K562 (cell line): ENCODE data around the gene MIX23. TPM values are rescaled to one million over a fixed set of nuclear protein-coding genes. Genes with fewer than 3 reads are reported as not detected.

ENCODE experiments used
- ATF7 ChIP-seq: fragments of 450-650 bp; IDR thresholded peaks from 2 replicates; pipeline ENCODE4 v1.7.1; 2014; ENCODE audit warnings: mild to moderate bottlenecking, moderate library complexity
- MTA2 ChIP-seq: fragments of 450-650 bp; IDR thresholded peaks from 2 replicates; pipeline ENCODE4 v1.6.1; 2016; ENCODE audit warnings: low read depth
- NFATC3 ChIP-seq: fragments of 450-650 bp; IDR thresholded peaks from 2 replicates; pipeline ENCODE4 v1.6.1; 2017; ENCODE audit warnings: mild to moderate bottlenecking
- ZKSCAN8 ChIP-seq: fragments of 200-800 bp; sonication (Bioruptor generic); IDR thresholded peaks from 2 replicates; pipeline ENCODE4 v1.6.1; 2016; ENCODE audit warnings: missing genetic modification characterization, missing compliant biosample characterization
- ZNF133 ChIP-seq: fragments of 250-450 bp; sonication (Bioruptor Pico); IDR thresholded peaks from 2 replicates; pipeline ENCODE4 v1.4.0; 2020; ENCODE audit warnings: mild to moderate bottlenecking
- ZNF436 ChIP-seq: fragments of 250-450, 450-650 bp; sonication (Bioruptor Pico); formaldehyde crosslinking; IDR thresholded peaks from 2 replicates; pipeline ENCODE4 v1.7.0; 2020; ENCODE audit warnings: mild to moderate bottlenecking
- polyA plus RNA-seq, 8 experiments: library from polyadenylated mRNA; depleted of rRNA in 4 of 8; stranded (reverse) in 5 of 8; unstranded in 3 of 8; fragments of >200 nt; fragmentation: Nextera tagmentation in 2 of 8; fragmentation: Illumina TruSeq in 1 of 8; extraction: Ambion mirVana in 2 of 8; extraction: Trizol in 1 of 8; gene quantifications; 2 replicates each; pipeline versions ENCODE4 v1.2.1 to v1.2.3, GENCODE V29; 2011 to 2014; ENCODE audit warnings: inconsistent platforms in 1 of 8, missing spikeins in 1 of 8
- total RNA-seq, 7 experiments: library from RNA; depleted of rRNA in 6 of 7; stranded (reverse); fragments of >200 nt in 6 of 7; fragmentation: Illumina TruSeq in 2 of 7; extraction: Trizol in 2 of 7; gene quantifications; 2 replicates each; pipeline versions ENCODE4 v1.2.1 to v1.2.3, GENCODE V29; 2011 to 2021; ENCODE audit warnings: low replicate concordance in 1 of 7
- TF ChIP-seq, protein P1 (sequence below): fragments of 150-350 bp; conservative IDR thresholded peaks from 2 replicates; pipeline ENCODE4 v1.6.1; 2014; ENCODE audit warnings: low read length
- TF ChIP-seq, protein P2 (sequence below): fragments of 450-650 bp; IDR thresholded peaks from 2 replicates; pipeline ENCODE4 v1.6.1; 2017; ENCODE audit warnings: antibody characterized with exemption, mild to moderate bottlenecking
- TF ChIP-seq, protein P3 (sequence below): fragments of 450-650 bp; IDR thresholded peaks from 2 replicates; pipeline ENCODE4 v1.6.1; 2016; ENCODE audit warnings: low read depth

The MIX23 gene
- total and polyA plus RNA-seq, 9 of the 15 experiments (the other 6 are each of a cell fraction or from before 2014, with no cell fraction given), result 45.5 to 185 (median 106) TPM

DNA sequence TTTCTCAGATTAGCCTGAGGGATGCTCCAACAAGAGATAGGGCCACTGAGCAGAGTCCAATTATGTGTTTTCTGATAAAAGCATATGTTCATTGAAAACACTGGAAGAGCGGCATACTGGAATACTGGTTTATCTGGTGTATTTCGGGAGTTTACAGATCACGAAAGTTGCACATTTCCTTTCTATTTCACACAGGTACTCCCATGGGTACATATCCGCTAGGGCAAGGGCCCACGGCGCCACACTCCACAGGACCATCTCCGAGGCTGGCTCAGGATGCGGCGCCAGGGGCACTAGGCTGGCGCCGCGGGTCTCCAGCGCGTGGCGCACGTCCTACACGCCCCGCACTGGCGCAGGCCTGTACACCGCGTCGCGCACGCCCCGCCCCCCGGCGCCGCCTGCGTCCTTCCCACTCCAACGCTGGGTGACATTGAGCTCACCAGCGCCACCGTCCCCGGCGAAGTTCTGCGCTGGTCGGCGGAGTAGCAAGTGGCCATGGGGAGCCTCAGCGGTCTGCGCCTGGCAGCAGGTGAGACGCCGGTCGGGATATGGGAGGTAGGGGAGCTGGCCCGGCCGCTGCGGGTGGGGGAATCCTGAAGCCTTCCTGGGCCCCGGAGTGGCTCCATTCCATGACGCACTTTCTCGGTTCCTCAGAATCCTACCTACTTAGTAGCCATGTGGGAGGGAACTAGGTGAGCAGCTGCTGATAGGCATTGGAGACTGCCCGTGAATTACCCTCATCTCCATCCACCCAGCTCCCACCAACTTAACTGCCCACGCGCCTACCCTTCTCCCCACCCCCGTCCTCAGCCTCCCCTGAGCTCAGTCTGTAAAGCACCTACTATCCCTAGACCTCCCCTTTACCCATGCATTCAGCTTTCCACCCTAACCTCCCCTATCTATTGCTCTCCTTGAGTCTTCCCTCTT, 1.0 kb upstream of the MIX23 start, which contains the start of gene FAM162A (continued):
- TF ChIP-seq, protein P1, sequence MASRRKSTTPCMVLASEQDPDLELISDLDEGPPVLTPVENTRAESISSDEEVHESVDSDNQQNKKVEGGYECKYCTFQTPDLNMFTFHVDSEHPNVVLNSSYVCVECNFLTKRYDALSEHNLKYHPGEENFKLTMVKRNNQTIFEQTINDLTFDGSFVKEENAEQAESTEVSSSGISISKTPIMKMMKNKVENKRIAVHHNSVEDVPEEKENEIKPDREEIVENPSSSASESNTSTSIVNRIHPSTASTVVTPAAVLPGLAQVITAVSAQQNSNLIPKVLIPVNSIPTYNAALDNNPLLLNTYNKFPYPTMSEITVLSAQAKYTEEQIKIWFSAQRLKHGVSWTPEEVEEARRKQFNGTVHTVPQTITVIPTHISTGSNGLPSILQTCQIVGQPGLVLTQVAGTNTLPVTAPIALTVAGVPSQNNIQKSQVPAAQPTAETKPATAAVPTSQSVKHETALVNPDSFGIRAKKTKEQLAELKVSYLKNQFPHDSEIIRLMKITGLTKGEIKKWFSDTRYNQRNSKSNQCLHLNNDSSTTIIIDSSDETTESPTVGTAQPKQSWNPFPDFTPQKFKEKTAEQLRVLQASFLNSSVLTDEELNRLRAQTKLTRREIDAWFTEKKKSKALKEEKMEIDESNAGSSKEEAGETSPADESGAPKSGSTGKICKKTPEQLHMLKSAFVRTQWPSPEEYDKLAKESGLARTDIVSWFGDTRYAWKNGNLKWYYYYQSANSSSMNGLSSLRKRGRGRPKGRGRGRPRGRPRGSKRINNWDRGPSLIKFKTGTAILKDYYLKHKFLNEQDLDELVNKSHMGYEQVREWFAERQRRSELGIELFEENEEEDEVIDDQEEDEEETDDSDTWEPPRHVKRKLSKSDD, result no peak
- TF ChIP-seq MTA2 (no peak), ZNF133 (CRISPR knock-in tag) (no peak), ZNF436 (CRISPR knock-in tag) (no peak), NFATC3 (no peak), ZKSCAN8 (no peak), ATF7 (peak; percentile 70; the same call in 1 of the 2 replicates)
- TF ChIP-seq, protein P2, sequence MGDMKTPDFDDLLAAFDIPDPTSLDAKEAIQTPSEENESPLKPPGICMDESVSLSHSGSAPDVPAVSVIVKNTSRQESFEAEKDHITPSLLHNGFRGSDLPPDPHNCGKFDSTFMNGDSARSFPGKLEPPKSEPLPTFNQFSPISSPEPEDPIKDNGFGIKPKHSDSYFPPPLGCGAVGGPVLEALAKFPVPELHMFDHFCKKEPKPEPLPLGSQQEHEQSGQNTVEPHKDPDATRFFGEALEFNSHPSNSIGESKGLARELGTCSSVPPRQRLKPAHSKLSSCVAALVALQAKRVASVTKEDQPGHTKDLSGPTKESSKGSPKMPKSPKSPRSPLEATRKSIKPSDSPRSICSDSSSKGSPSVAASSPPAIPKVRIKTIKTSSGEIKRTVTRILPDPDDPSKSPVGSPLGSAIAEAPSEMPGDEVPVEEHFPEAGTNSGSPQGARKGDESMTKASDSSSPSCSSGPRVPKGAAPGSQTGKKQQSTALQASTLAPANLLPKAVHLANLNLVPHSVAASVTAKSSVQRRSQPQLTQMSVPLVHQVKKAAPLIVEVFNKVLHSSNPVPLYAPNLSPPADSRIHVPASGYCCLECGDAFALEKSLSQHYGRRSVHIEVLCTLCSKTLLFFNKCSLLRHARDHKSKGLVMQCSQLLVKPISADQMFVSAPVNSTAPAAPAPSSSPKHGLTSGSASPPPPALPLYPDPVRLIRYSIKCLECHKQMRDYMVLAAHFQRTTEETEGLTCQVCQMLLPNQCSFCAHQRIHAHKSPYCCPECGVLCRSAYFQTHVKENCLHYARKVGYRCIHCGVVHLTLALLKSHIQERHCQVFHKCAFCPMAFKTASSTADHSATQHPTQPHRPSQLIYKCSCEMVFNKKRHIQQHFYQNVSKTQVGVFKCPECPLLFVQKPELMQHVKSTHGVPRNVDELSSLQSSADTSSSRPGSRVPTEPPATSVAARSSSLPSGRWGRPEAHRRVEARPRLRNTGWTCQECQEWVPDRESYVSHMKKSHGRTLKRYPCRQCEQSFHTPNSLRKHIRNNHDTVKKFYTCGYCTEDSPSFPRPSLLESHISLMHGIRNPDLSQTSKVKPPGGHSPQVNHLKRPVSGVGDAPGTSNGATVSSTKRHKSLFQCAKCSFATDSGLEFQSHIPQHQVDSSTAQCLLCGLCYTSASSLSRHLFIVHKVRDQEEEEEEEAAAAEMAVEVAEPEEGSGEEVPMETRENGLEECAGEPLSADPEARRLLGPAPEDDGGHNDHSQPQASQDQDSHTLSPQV, result 0 out of 2 replicates have a peak, but pooled peaks have one; percentile 10
- TF ChIP-seq, protein P3, sequence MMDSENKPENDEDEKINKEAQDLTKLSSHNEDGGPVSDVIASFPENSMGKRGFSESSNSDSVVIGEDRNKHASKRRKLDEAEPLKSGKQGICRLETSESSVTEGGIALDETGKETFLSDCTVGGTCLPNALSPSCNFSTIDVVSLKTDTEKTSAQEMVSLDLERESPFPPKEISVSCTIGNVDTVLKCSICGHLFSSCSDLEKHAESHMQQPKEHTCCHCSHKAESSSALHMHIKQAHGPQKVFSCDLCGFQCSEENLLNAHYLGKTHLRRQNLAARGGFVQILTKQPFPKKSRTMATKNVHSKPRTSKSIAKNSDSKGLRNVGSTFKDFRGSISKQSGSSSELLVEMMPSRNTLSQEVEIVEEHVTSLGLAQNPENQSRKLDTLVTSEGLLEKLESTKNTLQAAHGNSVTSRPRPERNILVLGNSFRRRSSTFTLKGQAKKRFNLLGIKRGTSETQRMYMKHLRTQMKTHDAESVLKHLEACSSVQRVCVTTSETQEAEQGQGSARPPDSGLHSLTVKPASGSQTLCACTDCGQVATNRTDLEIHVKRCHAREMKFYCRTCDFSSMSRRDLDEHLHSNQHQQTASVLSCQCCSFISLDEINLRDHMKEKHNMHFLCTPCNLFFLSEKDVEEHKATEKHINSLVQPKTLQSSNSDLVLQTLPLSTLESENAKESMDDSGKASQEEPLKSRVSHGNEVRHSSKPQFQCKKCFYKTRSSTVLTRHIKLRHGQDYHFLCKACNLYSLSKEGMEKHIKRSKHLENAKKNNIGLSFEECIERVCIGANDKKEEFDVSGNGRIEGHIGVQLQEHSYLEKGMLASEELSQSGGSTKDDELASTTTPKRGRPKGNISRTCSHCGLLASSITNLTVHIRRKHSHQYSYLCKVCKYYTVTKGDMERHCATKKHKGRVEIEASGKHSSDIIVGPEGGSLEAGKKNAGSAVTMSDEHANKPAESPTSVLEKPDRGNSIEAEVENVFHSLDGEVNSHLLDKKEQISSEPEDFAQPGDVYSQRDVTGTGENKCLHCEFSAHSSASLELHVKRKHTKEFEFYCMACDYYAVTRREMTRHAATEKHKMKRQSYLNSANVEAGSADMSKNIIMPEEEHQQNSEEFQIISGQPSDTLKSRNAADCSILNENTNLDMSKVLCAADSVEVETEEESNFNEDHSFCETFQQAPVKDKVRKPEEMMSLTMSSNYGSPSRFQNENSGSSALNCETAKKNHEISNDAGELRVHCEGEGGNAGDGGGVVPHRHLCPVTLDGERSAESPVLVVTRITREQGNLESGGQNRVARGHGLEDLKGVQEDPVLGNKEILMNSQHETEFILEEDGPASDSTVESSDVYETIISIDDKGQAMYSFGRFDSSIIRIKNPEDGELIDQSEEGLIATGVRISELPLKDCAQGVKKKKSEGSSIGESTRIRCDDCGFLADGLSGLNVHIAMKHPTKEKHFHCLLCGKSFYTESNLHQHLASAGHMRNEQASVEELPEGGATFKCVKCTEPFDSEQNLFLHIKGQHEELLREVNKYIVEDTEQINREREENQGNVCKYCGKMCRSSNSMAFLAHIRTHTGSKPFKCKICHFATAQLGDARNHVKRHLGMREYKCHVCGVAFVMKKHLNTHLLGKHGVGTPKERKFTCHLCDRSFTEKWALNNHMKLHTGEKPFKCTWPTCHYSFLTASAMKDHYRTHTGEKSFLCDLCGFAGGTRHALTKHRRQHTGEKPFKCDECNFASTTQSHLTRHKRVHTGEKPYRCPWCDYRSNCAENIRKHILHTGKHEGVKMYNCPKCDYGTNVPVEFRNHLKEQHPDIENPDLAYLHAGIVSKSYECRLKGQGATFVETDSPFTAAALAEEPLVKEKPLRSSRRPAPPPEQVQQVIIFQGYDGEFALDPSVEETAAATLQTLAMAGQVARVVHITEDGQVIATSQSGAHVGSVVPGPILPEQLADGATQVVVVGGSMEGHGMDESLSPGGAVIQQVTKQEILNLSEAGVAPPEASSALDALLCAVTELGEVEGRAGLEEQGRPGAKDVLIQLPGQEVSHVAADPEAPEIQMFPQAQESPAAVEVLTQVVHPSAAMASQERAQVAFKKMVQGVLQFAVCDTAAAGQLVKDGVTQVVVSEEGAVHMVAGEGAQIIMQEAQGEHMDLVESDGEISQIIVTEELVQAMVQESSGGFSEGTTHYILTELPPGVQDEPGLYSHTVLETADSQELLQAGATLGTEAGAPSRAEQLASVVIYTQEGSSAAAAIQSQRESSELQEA, result no peak
